Upper lobe of right lung (tissue), 1 donor: ENCODE results near the gene LRP2. TPM values are rescaled to one million over a fixed set of nuclear protein-coding genes. Genes with fewer than 3 reads are reported as not detected.
"Not testable (repeated sequence)": the region's sequence is repeated elsewhere in the genome, so short reads cannot be mapped to it uniquely, and the experiment has no call there.

Source experiments
- ATAC-seq: fragments of 200-7000 bp; cut with Tn5 transposase; one replicate; pipeline ENCODE4 v1.9.1; 2020; ENCODE audit warnings: mild to moderate bottlenecking, moderate library complexity
- DNase-seq: peaks from one replicate; pipeline ENCODE4 v3.0.0-alpha.2; 2020
- H3K27ac ChIP-seq: fragments of 200-600 bp; one replicate; pipeline ENCODE4 v1.8.0; 2022
- H3K27me3 ChIP-seq: fragments of 200-600 bp; one replicate; pipeline ENCODE4 v1.8.0; 2022; ENCODE audit warnings: mild to moderate bottlenecking
- H3K36me3 ChIP-seq: fragments of 200-600 bp; one replicate; pipeline ENCODE4 v1.8.0; 2022
- H3K4me1 ChIP-seq: fragments of 200-600 bp; one replicate; pipeline ENCODE4 v1.8.0; 2022
- H3K4me3 ChIP-seq: fragments of 200-600 bp; one replicate; pipeline ENCODE4 v1.8.0; 2022; ENCODE audit warnings: mild to moderate bottlenecking
- H3K9me3 ChIP-seq: fragments of 200-600 bp; one replicate; pipeline ENCODE4 v1.8.0; 2022
- intact Hi-C: fragments of 100-400 bp; cut with DNase I; formaldehyde crosslinking; loops from one replicate; pipeline ENCODE4 v1.11.0; 2022
- total RNA-seq: library from RNA; stranded (reverse); fragmentation: NEBNext Ultra II Directional; extraction: Animal tissue kit (Norgen Biotek cat#: 25700); gene quantifications from one replicate; pipeline ENCODE4 v1.2.1, GENCODE V29; 2021
- TF ChIP-seq, protein P1 (sequence below): fragments of 200-600 bp; IDR thresholded peaks from one replicate; pipeline ENCODE4 v1.8.0; 2022; ENCODE audit warnings: antibody characterized with exemption
- donor health status: DM: no; HTN: yes; CAD: no; lungs with severe emphysema.

Gene LRP2
- total RNA-seq, 1 donor from 2014 or later = 36.6 TPM

DNA sequence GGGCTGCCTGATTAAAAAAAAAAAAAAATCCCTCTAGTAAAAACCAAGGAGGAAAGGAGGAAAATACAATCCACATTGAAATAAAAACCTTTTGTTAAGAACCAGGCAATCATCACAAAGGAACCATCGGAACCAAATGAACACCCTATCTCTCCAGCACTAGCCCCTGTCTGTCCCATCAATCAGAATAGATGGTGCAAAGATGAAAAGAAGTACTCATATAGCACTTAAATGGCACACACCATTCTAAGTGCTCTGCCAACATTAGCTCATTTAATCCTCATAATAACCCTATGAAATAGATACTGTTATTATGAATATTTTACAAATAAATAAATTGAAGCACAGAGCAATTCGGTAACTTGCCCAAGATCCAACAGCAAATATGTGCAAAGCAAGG, 38.5 kb downstream of the LRP2 start:
- no peaks in the 10 kb centered on the region for H3K4me1 ChIP-seq
- H3K36me3 ChIP-seq = no peaks in the 10 kb centered on the region
- no peak overlapping the region for H3K27ac ChIP-seq
- H3K4me3 ChIP-seq = no peak overlapping the region
- H3K27me3 ChIP-seq = peaks cover 3% of the 10 kb centered on the region
- DNase-seq = no peak
- ATAC-seq = no peak
- intact Hi-C loops = no loop called here
- TF ChIP-seq, protein P1, sequence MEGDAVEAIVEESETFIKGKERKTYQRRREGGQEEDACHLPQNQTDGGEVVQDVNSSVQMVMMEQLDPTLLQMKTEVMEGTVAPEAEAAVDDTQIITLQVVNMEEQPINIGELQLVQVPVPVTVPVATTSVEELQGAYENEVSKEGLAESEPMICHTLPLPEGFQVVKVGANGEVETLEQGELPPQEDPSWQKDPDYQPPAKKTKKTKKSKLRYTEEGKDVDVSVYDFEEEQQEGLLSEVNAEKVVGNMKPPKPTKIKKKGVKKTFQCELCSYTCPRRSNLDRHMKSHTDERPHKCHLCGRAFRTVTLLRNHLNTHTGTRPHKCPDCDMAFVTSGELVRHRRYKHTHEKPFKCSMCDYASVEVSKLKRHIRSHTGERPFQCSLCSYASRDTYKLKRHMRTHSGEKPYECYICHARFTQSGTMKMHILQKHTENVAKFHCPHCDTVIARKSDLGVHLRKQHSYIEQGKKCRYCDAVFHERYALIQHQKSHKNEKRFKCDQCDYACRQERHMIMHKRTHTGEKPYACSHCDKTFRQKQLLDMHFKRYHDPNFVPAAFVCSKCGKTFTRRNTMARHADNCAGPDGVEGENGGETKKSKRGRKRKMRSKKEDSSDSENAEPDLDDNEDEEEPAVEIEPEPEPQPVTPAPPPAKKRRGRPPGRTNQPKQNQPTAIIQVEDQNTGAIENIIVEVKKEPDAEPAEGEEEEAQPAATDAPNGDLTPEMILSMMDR = no peak
- H3K9me3 ChIP-seq = no peaks in the 10 kb centered on the region

- Histone ChIP-seq H3K9me3 (no peaks in the 10 kb centered on the region), H3K36me3 (no peaks in the 10 kb centered on the region), H3K4me1 (no peaks in the 10 kb centered on the region), H3K27ac (no peak overlapping the region), H3K4me3 (no peak overlapping the region), H3K27me3 (peaks cover 3% of the 10 kb centered on the region)
- intact Hi-C loops = no loop called here
- ATAC-seq = no peak
- TF ChIP-seq, protein P1 = no peak
- no peak for DNase-seq
These were observed 41.8 kb downstream of the LRP2 start for GRCh38 chr2:169320561-169320960.

DNA sequence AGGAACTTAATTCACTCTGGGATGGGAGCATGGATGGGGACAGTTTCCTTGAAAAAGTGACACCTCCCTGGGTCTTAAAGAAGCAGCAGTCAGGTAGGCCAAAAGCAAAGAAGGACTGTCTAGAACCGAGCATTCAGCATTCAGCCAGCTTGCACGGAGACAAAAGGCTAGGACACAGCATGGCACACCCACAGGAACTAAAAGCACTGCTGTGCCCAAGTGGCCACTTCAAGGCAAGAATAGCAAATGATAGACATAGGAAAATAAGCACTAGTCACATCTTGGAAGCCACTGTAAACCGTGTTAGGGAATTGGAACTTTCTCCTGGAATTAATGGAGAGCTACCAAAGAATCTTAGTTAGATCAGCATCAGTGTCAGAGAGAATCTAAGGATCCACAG, 47.0 kb downstream of the LRP2 start:
- DNase-seq = no peak
- H3K36me3 ChIP-seq = no peaks in the 10 kb centered on the region
- no peak overlapping the region for H3K27ac ChIP-seq
- TF ChIP-seq, protein P1 = no peak
- ATAC-seq = no peak
- H3K4me3 ChIP-seq = no peak overlapping the region
- intact Hi-C loops = no loop called here
- no peaks in the 10 kb centered on the region for H3K27me3 ChIP-seq
- no peaks in the 10 kb centered on the region for H3K9me3 ChIP-seq
- H3K4me1 ChIP-seq = no peaks in the 10 kb centered on the region

- ATAC-seq, H3K9me3 ChIP-seq, H3K4me3 ChIP-seq, H3K36me3 ChIP-seq, DNase-seq, intact Hi-C loops, H3K4me1 ChIP-seq, H3K27ac ChIP-seq, H3K27me3 ChIP-seq: not testable (repeated sequence)
These were observed 54.0 kb downstream of the LRP2 start for GRCh38 chr2:169308349-169308748.

DNA sequence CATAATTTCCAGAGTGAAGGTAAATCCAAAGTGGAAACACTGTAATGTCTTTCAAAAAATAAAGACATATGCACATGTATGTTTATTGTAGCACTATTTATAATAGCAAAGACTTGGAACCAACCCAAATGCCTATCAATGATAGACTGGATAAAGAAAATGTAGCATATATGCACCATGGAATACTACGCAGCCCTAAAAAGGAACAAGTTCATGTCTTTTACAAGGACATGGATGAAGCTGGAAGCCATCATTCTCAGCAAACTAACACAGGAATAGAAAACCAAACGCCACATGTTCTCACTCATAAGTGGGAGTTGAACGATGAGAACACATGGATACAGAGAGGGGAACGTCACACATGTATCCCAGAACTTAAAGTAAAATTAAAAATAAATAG, 57.6 kb downstream of the LRP2 start:
- intact Hi-C loops, H3K36me3 ChIP-seq, ATAC-seq, H3K27ac ChIP-seq, H3K9me3 ChIP-seq, DNase-seq, H3K4me3 ChIP-seq, H3K27me3 ChIP-seq, H3K4me1 ChIP-seq: not testable (repeated sequence)

DNA sequence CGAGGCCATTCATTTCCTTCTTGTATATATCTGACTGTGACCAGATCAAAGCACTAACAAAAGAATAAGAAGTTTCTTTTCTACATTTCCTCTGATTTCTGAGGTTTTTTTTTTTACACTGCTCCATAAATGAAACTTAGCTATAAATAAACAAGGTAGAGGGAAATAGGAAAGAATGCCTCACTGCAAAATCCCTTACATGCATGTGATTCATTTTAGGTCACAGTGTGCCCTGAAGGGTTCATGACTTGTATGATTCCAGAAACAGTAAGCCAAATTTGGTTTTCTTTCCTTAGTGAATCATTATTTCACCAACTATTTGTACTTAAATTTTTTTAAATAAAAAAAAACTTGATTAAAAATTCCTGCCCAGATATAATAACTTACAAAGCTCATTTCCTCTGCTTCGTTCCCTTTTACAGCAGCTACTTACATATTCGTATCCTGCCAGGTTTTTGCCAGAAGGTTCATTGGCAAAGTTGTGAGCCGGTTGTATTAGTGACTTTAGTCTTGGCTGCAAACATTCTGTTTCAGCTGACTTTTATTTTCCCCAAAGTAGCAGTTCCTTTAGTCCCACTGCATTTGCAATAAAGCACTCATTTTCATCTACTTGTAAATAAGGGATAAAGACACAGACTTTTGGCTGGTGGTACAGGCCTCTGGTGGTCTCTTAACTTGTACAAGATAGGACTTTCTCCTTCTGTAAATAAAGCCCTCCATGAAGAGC, 58.6 kb downstream of the LRP2 start:
- H3K4me3 ChIP-seq = no peak overlapping the region
- intact Hi-C loops = no loop called here
- DNase-seq (no peak), ATAC-seq (no peak)
- H3K9me3 ChIP-seq = no peaks in the 10 kb centered on the region
- no peaks in the 10 kb centered on the region for H3K4me1 ChIP-seq
- no peak overlapping the region for H3K27ac ChIP-seq
- no peaks in the 10 kb centered on the region for H3K27me3 ChIP-seq
- H3K36me3 ChIP-seq = no peaks in the 10 kb centered on the region
- TF ChIP-seq, protein P1 = no peak

GRCh38 chr2:169302364-169302763, 60.0 kb downstream of the LRP2 start:
- ATAC-seq = no peak
- Histone ChIP-seq H3K27ac (no peak overlapping the region), H3K9me3 (no peaks in the 10 kb centered on the region)

More at GRCh38 chr2:169302364-169302763, 60.0 kb downstream of the LRP2 start:
- no peak overlapping the region for H3K4me3 ChIP-seq
- DNase-seq = no peak
- H3K36me3 ChIP-seq = no peaks in the 10 kb centered on the region
- intact Hi-C loops = no loop called here
- TF ChIP-seq, protein P1 = no peak
- H3K4me1 ChIP-seq = no peaks in the 10 kb centered on the region
- no peaks in the 10 kb centered on the region for H3K27me3 ChIP-seq
